HG03097 (cell line): ENCODE measurements around the gene ABCB6.

Experiments
- ATAC-seq: cut with Tn5 transposase; IDR thresholded peaks from one replicate; pipeline ENCODE4 v1.9.1; 2021; ENCODE audit not compliant: unreplicated experiment, low FRiP score

The ABCB6 gene

GRCh38 chr2:219197388-219197787 is 21.4 kb downstream of the ABCB6 start:
- ATAC-seq, result no peak

GRCh38 chr2:219186754-219187456 is 31.9 kb downstream of the ABCB6 start:
- ATAC-seq, result no peak

GRCh38 chr2:219184121-219184520 is 34.6 kb downstream of the ABCB6 start:
- ATAC-seq, result no peak

GRCh38 chr2:219183151-219183772 is 35.5 kb downstream of the ABCB6 start:
- ATAC-seq, result no peak

GRCh38 chr2:219182331-219183150 is 36.2 kb downstream of the ABCB6 start:
- no peak for ATAC-seq

- no peak for ATAC-seq
Measured at GRCh38 chr2:219181531-219181930, 37.2 kb downstream of the ABCB6 start.

- ATAC-seq, result no peak
Measured at GRCh38 chr2:219180961-219181360, 37.8 kb downstream of the ABCB6 start.

GRCh38 chr2:219179601-219180465 is 38.9 kb downstream of the ABCB6 start:
- ATAC-seq, result no peak

GRCh38 chr2:219178377-219179175 is 40.2 kb downstream of the ABCB6 start:
- peak; percentile 5 for ATAC-seq

GRCh38 chr2:219177552-219178376 is 41.0 kb downstream of the ABCB6 start, which contains the start of gene RETREG2:
TSS of gene RETREG2 (plus strand) at chr2:219178275. CDS start at chr2:219178353, 78 bp downstream.
- ATAC-seq, result peak; percentile 35

- ATAC-seq, result peak; percentile 64
Measured at GRCh38 chr2:219176818-219177551, 41.8 kb downstream of the ABCB6 start, which contains the start of gene CNPPD1. TSS of gene CNPPD1 (minus strand) at chr2:219176925. CDS start at chr2:219176828, 97 bp downstream.

GRCh38 chr2:219175928-219176817 is 42.6 kb downstream of the ABCB6 start:
- ATAC-seq, result no peak

GRCh38 chr2:219175486-219175885 is 43.3 kb downstream of the ABCB6 start:
- no peak for ATAC-seq

GRCh38 chr2:219174801-219175200 is 44.0 kb downstream of the ABCB6 start:
- ATAC-seq, result no peak

GRCh38 chr2:219174146-219174545 is 44.6 kb downstream of the ABCB6 start:
- no peak for ATAC-seq

- ATAC-seq, result no peak
Measured at GRCh38 chr2:219173176-219173575, 45.6 kb downstream of the ABCB6 start.
